Osteoblast (primary cell): ENCODE results near the gene ARHGEF26. TPM values are rescaled to one million over a fixed set of nuclear protein-coding genes. Genes with fewer than 3 reads are reported as not detected.

ENCODE experiments used
- DNase-seq: peaks from one replicate; pipeline ENCODE4 v3.0.0; 2011; ENCODE audit warnings: low spot score, mixed read lengths; ENCODE audit not compliant: insufficient read length; ENCODE audit errors: missing footprints
- H2AFZ ChIP-seq: 2 replicates; pipeline ENCODE4 v1.6.0; 2011; ENCODE audit warnings: mild to moderate bottlenecking, low read length
- H3K27ac ChIP-seq: 2 replicates; pipeline ENCODE4 v1.5.1; 2011; ENCODE audit warnings: mild to moderate bottlenecking, low read depth, low read length, moderate library complexity
- H3K27me3 ChIP-seq: 2 replicates; pipeline ENCODE4 v1.6.0; 2012; ENCODE audit warnings: mild to moderate bottlenecking, control low read depth, inconsistent platforms, low read length, moderate library complexity; ENCODE audit not compliant: insufficient read depth
- H3K36me3 ChIP-seq: 2 replicates; pipeline ENCODE4 v1.5.1; 2011; ENCODE audit warnings: mild to moderate bottlenecking, low read length, control low read depth, moderate library complexity; ENCODE audit not compliant: insufficient read depth
- H3K4me1 ChIP-seq: 2 replicates; pipeline ENCODE4 v1.5.1; 2011; ENCODE audit warnings: mild to moderate bottlenecking, low read length, control low read depth, moderate library complexity; ENCODE audit not compliant: insufficient read depth
- H3K4me2 ChIP-seq: 2 replicates; pipeline ENCODE4 v1.6.0; 2011; ENCODE audit warnings: mild to moderate bottlenecking, low read length; ENCODE audit not compliant: insufficient read depth
- H3K4me3 ChIP-seq: fragments of 200-600 bp; sonication (generic); 3 replicates; pipeline ENCODE4 v1.5.1; 2012; ENCODE audit warnings: mild to moderate bottlenecking, low read length, inconsistent platforms; ENCODE audit not compliant: insufficient read depth
- H3K79me2 ChIP-seq: 2 replicates; pipeline ENCODE4 v1.6.0; 2012; ENCODE audit warnings: mild to moderate bottlenecking, low read length, control low read depth, inconsistent platforms; ENCODE audit not compliant: insufficient read depth
- H3K9me3 ChIP-seq: 2 replicates; pipeline ENCODE4 v1.5.1; 2011; ENCODE audit warnings: low read depth, low read length, control low read depth
- H4K20me1 ChIP-seq: 2 replicates; pipeline ENCODE4 v1.6.0; 2012; ENCODE audit warnings: mild to moderate bottlenecking, low read length, control low read depth; ENCODE audit not compliant: insufficient read depth
- CTCF ChIP-seq: IDR thresholded peaks from 2 replicates; pipeline ENCODE4 v1.5.1; 2011; ENCODE audit warnings: mild to moderate bottlenecking, low read depth, low read length, moderate library complexity; ENCODE audit errors: extremely low read depth
- total RNA-seq: library from RNA; depleted of rRNA; stranded (reverse); fragments of >200 nt; gene quantifications from 2 replicates; pipeline ENCODE4 v1.2.3, GENCODE V29; 2012

ARHGEF26 gene
- total RNA-seq = 2.7 and 3.6 TPM in 2 replicates

DNA sequence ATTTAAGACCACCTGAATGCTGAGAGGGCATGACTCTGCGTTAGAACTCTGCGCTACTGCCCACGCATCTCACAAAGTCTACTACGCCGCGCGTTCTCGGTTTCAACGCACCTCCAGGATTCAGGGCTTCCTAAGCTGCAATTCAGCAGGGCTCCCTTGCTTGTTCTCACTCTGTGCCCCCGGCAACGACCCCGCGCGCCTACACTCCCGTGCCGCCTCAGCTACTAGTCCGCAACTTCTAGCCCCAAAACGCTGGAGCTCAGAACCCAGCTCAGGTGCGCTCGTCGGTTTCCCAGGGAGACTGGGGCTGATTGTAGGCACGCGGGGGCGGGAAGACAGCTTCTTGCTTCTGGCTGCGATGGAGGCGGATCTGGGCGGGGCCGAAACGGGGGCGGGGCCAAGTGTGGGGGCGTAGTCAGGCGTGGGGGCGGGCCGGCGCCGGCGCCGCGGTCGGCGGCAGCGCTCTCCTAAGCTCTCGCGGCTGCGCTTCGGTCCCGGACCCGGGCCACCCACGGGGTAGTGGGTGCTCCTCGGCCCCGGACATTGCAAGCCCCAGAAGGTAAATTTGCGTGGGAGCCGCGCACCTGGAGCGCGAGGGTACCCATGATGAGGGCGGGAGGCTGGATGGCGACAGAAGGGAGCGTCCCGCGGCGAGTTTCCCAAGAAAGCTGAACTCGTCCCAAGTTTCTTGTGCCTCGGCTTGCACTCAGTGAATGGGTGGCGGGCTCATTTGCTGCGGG is at the start of gene ARHGEF26:
TSS of gene ARHGEF26 (plus strand) at position 430 of the 740 bp plus-strand sequence. CDS start 603 bp downstream, outside the sequence.
- DNase-seq = peak; percentile 93
- TF ChIP-seq CTCF = no peak
- H3K27ac ChIP-seq = no peak within 1 kb of the TSS

GRCh38 chr3:154074966-154075365 is 46.2 kb upstream of the ARHGEF26 start:
- Histone ChIP-seq H3K27ac (no peak overlapping the region), H3K36me3 (no peaks in the 10 kb centered on the region), H3K4me1 (no peaks in the 10 kb centered on the region), H3K4me3 (no peak overlapping the region), H4K20me1 (no peaks in the 10 kb centered on the region), H3K79me2 (no peaks in the 10 kb centered on the region), H2AFZ (no peak overlapping the region), H3K27me3 (no peaks in the 10 kb centered on the region), H3K9me3 (no peaks in the 10 kb centered on the region), H3K4me2 (no peak overlapping the region)
- DNase-seq = no peak
- TF ChIP-seq CTCF = no peak

More for the DNA sequence above, at the start of gene ARHGEF26:
- H3K4me3 ChIP-seq = peak within 1 kb of the TSS; percentile 81
- H3K4me2 ChIP-seq = peak within 1 kb of the TSS; percentile 91
- no peaks in the 10 kb centered on the region for H3K36me3 ChIP-seq
- no peaks in the 10 kb centered on the region for H4K20me1 ChIP-seq
- H3K79me2 ChIP-seq = no peaks in the 10 kb centered on the region
- H3K27me3 ChIP-seq = peaks cover 6% of the 10 kb centered on the region
- H3K9me3 ChIP-seq = no peaks in the 10 kb centered on the region
- H2AFZ ChIP-seq = peak within 1 kb of the TSS; percentile 95
- H3K4me1 ChIP-seq = peaks cover 15% of the 10 kb centered on the region

GRCh38 chr3:154078672-154079071 is 42.5 kb upstream of the ARHGEF26 start:
- Histone ChIP-seq H3K4me3 (no peak overlapping the region), H3K4me2 (no peak overlapping the region), H3K4me1 (no peaks in the 10 kb centered on the region), H3K27me3 (no peaks in the 10 kb centered on the region), H2AFZ (no peak overlapping the region), H3K36me3 (no peaks in the 10 kb centered on the region), H3K27ac (no peak overlapping the region), H3K9me3 (no peaks in the 10 kb centered on the region), H3K79me2 (no peaks in the 10 kb centered on the region), H4K20me1 (no peaks in the 10 kb centered on the region)
- no peak for TF ChIP-seq CTCF
- DNase-seq = no peak

GRCh38 chr3:154081305-154081704 is 39.9 kb upstream of the ARHGEF26 start:
- Histone ChIP-seq H3K79me2 (no peaks in the 10 kb centered on the region), H3K27ac (no peak overlapping the region), H3K36me3 (no peaks in the 10 kb centered on the region), H3K9me3 (no peaks in the 10 kb centered on the region), H3K4me1 (no peaks in the 10 kb centered on the region), H3K27me3 (no peaks in the 10 kb centered on the region), H4K20me1 (no peaks in the 10 kb centered on the region), H3K4me2 (no peak overlapping the region), H2AFZ (no peak overlapping the region), H3K4me3 (no peak overlapping the region)
- DNase-seq = no peak
- no peak for TF ChIP-seq CTCF
